Left colon (tissue), 2 donors: Measurements from ENCODE around the gene CABLES1. TPM values are rescaled to one million over a fixed set of nuclear protein-coding genes. Genes with fewer than 3 reads are reported as not detected.

Experiments
- ATAC-seq: fragments of 200-7000 bp; cut with Tn5 transposase; one replicate; pipeline ENCODE4 v1.9.1; 2020; ENCODE audit warnings: mild to moderate bottlenecking, moderate library complexity
- DNase-seq, 2 donors: peaks; one replicate each; pipeline ENCODE4 v3.0.0-alpha.2; 2020
- intact Hi-C, 2 donors: fragments of 100-400 bp; cut with DNase I in 1 of 2; cut with micrococcal nuclease in 1 of 2; formaldehyde crosslinking; loops; one replicate each; pipeline versions ENCODE4 v1.11.2 to v1.14.0; 2022; cut with DNase I, micrococcal nuclease
- total RNA-seq, 2 donors: library from RNA; stranded (reverse); fragmentation: NEBNext Ultra II Directional; extraction: Animal tissue kit (Norgen Biotek cat#: 25700); gene quantifications; one replicate each; pipeline ENCODE4 v1.2.1, GENCODE V29; 2021
- donor health status: DM: no; HTN: no; CAD: no.
- donor health status: DM: yes; HTN: yes; CAD: no.

Gene CABLES1
- total RNA-seq, 2 donors from 2014 or later = 9.4 to 11.0 TPM

GRCh38 chr18:23137097-23137635 is 1.9 kb downstream of the CABLES1 start:
- DNase-seq = no peak
- intact Hi-C loops = loop anchor here (10.0 kb wide), 2 partner anchors 238 to 248 kb away; no protein-coding TSS in a partner anchor
- no peak for ATAC-seq

- DNase-seq (no peak), ATAC-seq (no peak)
- intact Hi-C loops = loop anchor here (10.0 kb wide), 2 partner anchors 237 to 247 kb away; no protein-coding TSS in a partner anchor
Measured at GRCh38 chr18:23137788-23138216, 2.5 kb downstream of the CABLES1 start.

- ATAC-seq = no peak
- intact Hi-C loops = loop anchor here (10.0 kb wide), 2 partner anchors 236 to 246 kb away; no protein-coding TSS in a partner anchor
- DNase-seq = no peak
Measured at GRCh38 chr18:23138471-23138870, 3.2 kb downstream of the CABLES1 start.

GRCh38 chr18:23141104-23141999 is 6.1 kb downstream of the CABLES1 start:
- peak; percentile 80 to 82 for DNase-seq
- intact Hi-C loops = loop anchor here in 1 of 2 donors (10.0 kb wide), 1 partner anchor 53 kb away; no protein-coding TSS in a partner anchor
- peak; percentile 82 for ATAC-seq

GRCh38 chr18:23142251-23142929 is 7.1 kb downstream of the CABLES1 start:
- no peak for DNase-seq
- no peak for ATAC-seq
- intact Hi-C loops = loop anchor here in 1 of 2 donors (10.0 kb wide), 1 partner anchor 52 kb away; no protein-coding TSS in a partner anchor

GRCh38 chr18:23143016-23143814 is 7.9 kb downstream of the CABLES1 start:
- intact Hi-C loops = loop anchor here in 1 of 2 donors (10.0 kb wide), 1 partner anchor 52 kb away; no protein-coding TSS in a partner anchor
- ATAC-seq = peak; percentile 89
- peak; percentile 56 to 80 for DNase-seq

- DNase-seq = peak in 1 of 2 donors; percentile 20
- no peak for ATAC-seq
- intact Hi-C loops = loop anchor here in 1 of 2 donors (10.0 kb wide), 1 partner anchor 51 kb away; no protein-coding TSS in a partner anchor
Measured at GRCh38 chr18:23143815-23144261, 8.6 kb downstream of the CABLES1 start.

- ATAC-seq (no peak), DNase-seq (no peak)
- intact Hi-C loops = loop anchor here in 1 of 2 donors (10.0 kb wide), 1 partner anchor 50 kb away; no protein-coding TSS in a partner anchor
Measured at GRCh38 chr18:23144640-23145039, 9.4 kb downstream of the CABLES1 start.

- no peak for ATAC-seq
- intact Hi-C loops = loop anchor here in 1 of 2 donors (10.0 kb wide), 1 partner anchor 49 kb away; no protein-coding TSS in a partner anchor
- DNase-seq = no peak
Measured at GRCh38 chr18:23145621-23146020, 10.3 kb downstream of the CABLES1 start.

- DNase-seq (no peak), ATAC-seq (no peak)
- intact Hi-C loops = loop anchor here in 1 of 2 donors (10.0 kb wide), 1 partner anchor 48 kb away; no protein-coding TSS in a partner anchor
Measured at GRCh38 chr18:23146861-23147469, 11.7 kb downstream of the CABLES1 start.

GRCh38 chr18:23148382-23148781 is 13.1 kb downstream of the CABLES1 start:
- DNase-seq (no peak), ATAC-seq (no peak)
- intact Hi-C loops = loop anchor here in 1 of 2 donors (10.0 kb wide), 1 partner anchor 46 kb away; no protein-coding TSS in a partner anchor

GRCh38 chr18:23149570-23149969 is 14.3 kb downstream of the CABLES1 start:
- no peak for DNase-seq
- ATAC-seq = no peak
- intact Hi-C loops = loop anchor here in 1 of 2 donors (10.0 kb wide), 1 partner anchor 45 kb away; no protein-coding TSS in a partner anchor

- DNase-seq (no peak), ATAC-seq (no peak)
- intact Hi-C loops = no loop called here
Measured at GRCh38 chr18:23151414-23152099, 16.3 kb downstream of the CABLES1 start.

- intact Hi-C loops = no loop called here
- DNase-seq = no peak
Measured at GRCh38 chr18:23154030-23154429, 18.7 kb downstream of the CABLES1 start.

GRCh38 chr18:23154823-23155500 is 19.7 kb downstream of the CABLES1 start:
- intact Hi-C loops = no loop called here
- DNase-seq (no peak), ATAC-seq (no peak)

More at GRCh38 chr18:23154030-23154429, 18.7 kb downstream of the CABLES1 start:
- no peak for ATAC-seq

GRCh38 chr18:23155537-23155936 is 20.3 kb downstream of the CABLES1 start:
- DNase-seq (no peak), ATAC-seq (no peak)
- intact Hi-C loops = no loop called here
